CD4-positive, alpha-beta memory T cell (primary cell): Measurements from ENCODE around the gene FGD4. TPM values are rescaled to one million over a fixed set of nuclear protein-coding genes. Genes with fewer than 3 reads are reported as not detected.
"Not testable (repeated sequence)": the region's sequence is repeated elsewhere in the genome, so short reads cannot be mapped to it uniquely, and the experiment has no call there.

ENCODE experiments used
- CTCF ChIA-PET: fragments of 350-600 bp; sonication (Branson Sonifier 250); formaldehyde crosslinking; loops from one replicate; lab custom pipeline; 2021; ENCODE audit warnings: inconsistent platforms; ENCODE audit not compliant: partially characterized antibody; lab: Charles Lee
- POLR2A ChIA-PET: fragments of 350-600 bp; sonication (Branson Sonifier 250); formaldehyde crosslinking; loops from one replicate; lab custom pipeline; 2021; ENCODE audit not compliant: partially characterized antibody; lab: Charles Lee
- DNase-seq, 5 donors: peaks; one replicate each; pipeline versions ENCODE4 v3.0.0 to v3.0.0-alpha.2; 2020 to 2022; ENCODE audit warnings: mixed read lengths in 1 of 5
- H3K27ac ChIP-seq: one replicate; pipeline ENCODE4 v1.7.0; 2013; ENCODE audit warnings: low read depth, low read length
- H3K27me3 ChIP-seq: 2 replicates; pipeline ENCODE4 v1.7.0; 2013; ENCODE audit warnings: mild to moderate bottlenecking, low read length, moderate library complexity; ENCODE audit not compliant: insufficient read depth
- H3K36me3 ChIP-seq: 2 replicates; pipeline ENCODE4 v1.7.0; 2013; ENCODE audit warnings: mild to moderate bottlenecking, low read length, moderate library complexity; ENCODE audit not compliant: insufficient read depth
- H3K4me1 ChIP-seq: 2 replicates; pipeline ENCODE4 v1.7.0; 2013; ENCODE audit warnings: mild to moderate bottlenecking, low read length, moderate library complexity; ENCODE audit not compliant: insufficient read depth
- H3K4me3 ChIP-seq, 2 donors: one replicate each; pipeline ENCODE4 v1.7.0; 2013; ENCODE audit warnings: low read length in 2 of 2, mild to moderate bottlenecking in 1 of 2
- H3K9me3 ChIP-seq, 2 donors: one replicate each; pipeline ENCODE4 v1.7.0; 2013; ENCODE audit warnings: low read length in 2 of 2, control low read depth in 1 of 2; ENCODE audit not compliant: control insufficient read depth in 1 of 2
- H3K27ac Mint-ChIP-seq, 7 donors: one replicate each; pipeline ENCODE4 v1.8.0; 2020 to 2021; ENCODE audit warnings: mixed read lengths in 7 of 7, mild to moderate bottlenecking in 6 of 7, inconsistent platforms in 3 of 7, moderate library complexity in 3 of 7
- H3K27me3 Mint-ChIP-seq, 2 donors: one replicate each; pipeline ENCODE4 v1.8.0; 2020 to 2021; ENCODE audit warnings: mixed read lengths in 2 of 2
- H3K36me3 Mint-ChIP-seq, 2 donors: one replicate each; pipeline ENCODE4 v1.8.0; 2020 to 2021; ENCODE audit warnings: mixed read lengths in 2 of 2, inconsistent platforms in 1 of 2, mild to moderate bottlenecking in 1 of 2
- H3K4me1 Mint-ChIP-seq, 4 donors: one replicate each; pipeline ENCODE4 v1.8.0; 2020 to 2021; ENCODE audit warnings: mixed read lengths in 4 of 4, mild to moderate bottlenecking in 1 of 4
- H3K4me3 Mint-ChIP-seq, 8 donors: one replicate each; pipeline ENCODE4 v1.8.0; 2020 to 2021; ENCODE audit warnings: mixed read lengths in 8 of 8, mild to moderate bottlenecking in 7 of 8, moderate library complexity in 6 of 8, inconsistent platforms in 3 of 8
- H3K9me3 Mint-ChIP-seq, 8 donors: one replicate each; pipeline ENCODE4 v1.8.0; 2020 to 2021; ENCODE audit warnings: mixed read lengths in 8 of 8, mild to moderate bottlenecking in 5 of 8, inconsistent platforms in 3 of 8, moderate library complexity in 1 of 8
- intact Hi-C: fragments of 100-400 bp; cut with micrococcal nuclease; formaldehyde crosslinking; loops from one replicate; pipeline ENCODE4 v1.15.1; 2023
- polyA plus RNA-seq, 2 donors: library from polyadenylated mRNA; unstranded; fragments of 300-500 nt; fragmentation: Illumina TruSeq; gene quantifications; one replicate each; pipeline ENCODE4 v1.2.3, GENCODE V29; 2021
- total RNA-seq, 2 experiments: library from RNA; stranded (reverse); gene quantifications; one replicate each; pipeline ENCODE4 v1.2.3, GENCODE V29; 2021

Gene FGD4
- total and polyA plus RNA-seq, 4 experiments from 2014 or later = 0.23 to 0.47 (median 0.34) TPM; not detected in 1

DNA sequence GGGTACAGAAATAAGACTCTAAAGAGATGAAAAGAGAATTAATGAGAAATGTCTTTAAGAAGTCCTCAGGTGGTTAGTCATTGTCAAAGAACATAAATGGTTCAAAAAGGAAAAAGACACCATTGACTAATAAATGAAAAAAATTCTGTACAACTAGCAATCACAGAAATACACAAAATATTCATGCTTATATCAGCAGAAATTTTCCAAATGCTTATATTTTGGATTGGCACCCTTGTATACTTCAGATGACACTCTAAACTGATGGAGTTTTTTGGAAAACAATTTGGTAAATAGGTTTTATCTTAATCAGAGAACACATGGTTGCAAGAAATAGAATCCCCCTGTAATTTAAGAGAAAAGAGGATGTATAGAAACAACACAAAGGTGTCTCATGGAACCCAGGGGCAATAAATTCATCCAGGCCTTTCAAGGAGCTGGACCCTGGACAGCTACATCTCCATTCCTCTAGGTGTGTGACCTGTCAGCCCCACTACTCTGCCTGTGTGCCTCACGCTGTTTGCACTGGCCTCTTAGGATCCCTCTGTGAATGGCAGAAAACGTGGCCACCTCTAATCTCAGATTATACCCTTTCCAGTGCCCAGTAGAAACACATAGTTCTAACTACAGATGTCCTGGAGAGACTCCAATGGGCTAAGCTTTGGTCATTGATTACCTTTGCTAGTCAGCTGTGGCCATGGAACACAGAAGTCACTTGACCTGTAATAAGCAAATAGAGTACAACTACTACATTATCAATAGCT, 110.2 kb downstream of the FGD4 start:
- Mint-ChIP-seq H3K4me3 (no peak overlapping the region), H3K27ac (no peak overlapping the region), H3K4me1 (no peaks in the 10 kb centered on the region), H3K9me3 (no peaks in the 10 kb centered on the region), H3K36me3 (no peaks in the 10 kb centered on the region), H3K27me3 (peaks cover 5 to 17% of the 10 kb centered on the region in 2 donors)
- Histone ChIP-seq H3K27ac (no peak overlapping the region), H3K36me3 (no peaks in the 10 kb centered on the region), H3K4me3 (no peak overlapping the region), H3K9me3 (no peaks in the 10 kb centered on the region), H3K27me3 (peaks cover 3% of the 10 kb centered on the region), H3K4me1 (no peaks in the 10 kb centered on the region)
- DNase-seq = no peak
- intact Hi-C loops = no loop called here
- POLR2A ChIA-PET = no interaction called here
- CTCF ChIA-PET = no interaction called here

DNA sequence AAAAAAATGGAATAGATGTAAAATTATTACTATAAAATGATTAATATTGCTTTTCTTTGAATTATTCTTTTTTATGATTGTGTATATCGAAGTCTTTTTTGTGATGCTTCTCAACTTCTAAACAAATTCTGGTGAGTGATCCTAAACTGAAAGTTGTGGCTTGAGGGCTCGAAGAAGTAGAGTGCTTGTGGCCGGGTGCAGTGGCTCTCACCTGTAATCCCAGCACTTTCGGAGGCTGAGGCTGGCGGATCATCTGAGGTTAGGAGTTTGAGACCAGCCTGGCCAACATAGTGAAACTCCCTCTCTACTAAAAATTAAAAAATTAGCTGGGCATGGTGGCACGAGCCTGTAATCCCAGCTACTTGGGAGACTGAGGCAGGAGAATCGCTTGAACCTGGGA, 112.6 kb downstream of the FGD4 start:
- intact Hi-C loops = not testable (repeated sequence)

DNA sequence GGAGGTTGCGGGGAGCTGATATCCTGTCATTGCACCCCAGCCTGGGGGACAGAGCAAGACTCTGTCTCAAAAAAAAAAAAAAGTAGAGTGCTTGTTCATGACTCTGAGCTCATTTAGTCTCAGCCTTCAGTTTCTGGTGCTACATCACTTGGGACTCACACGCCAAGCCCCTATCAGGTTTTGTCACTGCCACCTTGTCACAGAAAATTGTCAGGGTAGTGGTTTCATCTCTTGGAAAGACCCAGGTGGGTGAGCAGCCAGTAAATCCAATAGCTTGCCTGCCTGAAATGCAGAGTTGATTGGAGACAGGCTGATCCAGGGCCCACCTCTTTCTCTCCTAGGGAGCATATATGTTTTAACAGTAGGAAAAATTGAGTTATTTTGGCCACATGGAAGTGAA, 113.0 kb downstream of the FGD4 start:
- Mint-ChIP-seq H3K9me3 (no peaks in the 10 kb centered on the region), H3K4me1 (no peaks in the 10 kb centered on the region), H3K27ac (no peak overlapping the region), H3K4me3 (no peak overlapping the region), H3K27me3 (peaks cover 5 to 14% of the 10 kb centered on the region in 2 donors), H3K36me3 (no peaks in the 10 kb centered on the region)
- Histone ChIP-seq H3K27me3 (peaks cover 3% of the 10 kb centered on the region), H3K9me3 (no peaks in the 10 kb centered on the region), H3K4me3 (no peak overlapping the region), H3K27ac (no peak overlapping the region), H3K36me3 (no peaks in the 10 kb centered on the region), H3K4me1 (no peaks in the 10 kb centered on the region)
- no peak for DNase-seq
- ChIA-PET CTCF (no interaction called here), POLR2A (no interaction called here)
- intact Hi-C loops = no loop called here

More for the DNA sequence above, 112.6 kb downstream of the FGD4 start:
- H3K27me3 Mint-ChIP-seq = peaks cover 5 to 17% of the 10 kb centered on the region in 2 donors
- DNase-seq, H3K27ac Mint-ChIP-seq, H3K4me3 Mint-ChIP-seq, H3K9me3 Mint-ChIP-seq, H3K4me3 ChIP-seq, H3K4me1 Mint-ChIP-seq, CTCF ChIA-PET, H3K27me3 ChIP-seq, H3K36me3 ChIP-seq, H3K27ac ChIP-seq, POLR2A ChIA-PET, H3K9me3 ChIP-seq, H3K4me1 ChIP-seq, H3K36me3 Mint-ChIP-seq: not testable (repeated sequence)

DNA sequence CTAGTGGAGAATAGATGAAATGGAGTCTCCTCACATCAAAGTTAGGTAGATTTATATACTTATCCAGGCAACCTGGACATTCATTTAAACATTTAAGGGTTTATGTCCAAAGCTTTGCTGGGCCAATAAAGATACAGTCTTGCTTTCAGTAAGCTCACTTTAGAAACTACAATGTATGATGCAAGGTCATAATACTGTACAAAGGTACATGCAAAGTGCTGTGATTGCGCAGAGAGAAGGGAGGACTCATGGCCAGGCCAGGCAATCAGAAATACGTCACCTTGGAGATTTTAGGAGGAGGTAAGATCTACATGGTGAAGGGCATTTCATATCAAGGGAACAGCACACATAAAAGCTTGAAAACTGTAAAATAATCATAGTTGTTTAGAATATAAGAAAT, 113.6 kb downstream of the FGD4 start:
- Mint-ChIP-seq H3K27ac (no peak overlapping the region), H3K36me3 (no peaks in the 10 kb centered on the region), H3K4me3 (no peak overlapping the region), H3K27me3 (peaks cover 6 to 14% of the 10 kb centered on the region in 2 donors), H3K4me1 (no peaks in the 10 kb centered on the region), H3K9me3 (no peaks in the 10 kb centered on the region)
- no peak for DNase-seq
- Histone ChIP-seq H3K4me3 (no peak overlapping the region), H3K27me3 (peaks cover 3% of the 10 kb centered on the region), H3K4me1 (no peaks in the 10 kb centered on the region), H3K9me3 (no peaks in the 10 kb centered on the region), H3K36me3 (no peaks in the 10 kb centered on the region), H3K27ac (no peak overlapping the region)
- ChIA-PET CTCF (no interaction called here), POLR2A (no interaction called here)
- intact Hi-C loops = no loop called here

DNA sequence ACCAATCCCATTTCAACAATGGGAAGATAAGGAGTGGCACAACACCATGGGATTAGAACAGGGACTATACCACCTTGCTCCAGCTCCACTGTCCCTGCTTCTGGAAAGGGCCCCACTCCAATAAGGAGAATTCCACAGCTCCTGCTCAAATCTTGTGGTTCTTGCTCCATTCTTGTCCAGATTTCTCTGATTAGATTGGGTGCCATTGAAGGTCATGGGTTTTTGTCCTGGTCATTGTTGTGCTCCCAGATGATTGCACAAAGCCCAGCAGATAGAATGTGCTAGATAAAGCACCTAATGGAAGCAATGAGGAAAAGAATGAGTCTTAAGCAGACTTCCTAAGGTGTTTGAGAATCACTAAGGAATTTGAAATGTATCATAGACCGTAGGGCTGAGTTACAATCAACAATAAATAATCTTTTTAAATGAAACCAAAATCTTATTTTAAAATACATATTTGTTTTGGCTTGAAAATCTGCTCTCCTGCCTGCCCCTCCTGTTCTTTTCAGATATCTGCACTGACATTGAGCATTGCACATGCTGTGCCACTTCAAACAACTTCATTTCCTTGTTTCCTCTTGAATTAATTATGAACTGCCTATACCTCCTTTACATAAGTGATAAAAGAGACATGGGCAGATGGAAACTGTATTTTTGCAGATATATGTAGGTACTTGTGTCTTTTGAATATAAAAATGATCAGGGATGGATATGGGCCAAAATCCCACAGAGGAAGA, 115.9 kb downstream of the FGD4 start:
- Histone ChIP-seq H3K4me1 (no peaks in the 10 kb centered on the region), H3K9me3 (no peaks in the 10 kb centered on the region), H3K4me3 (no peak overlapping the region), H3K27me3 (peaks cover 3% of the 10 kb centered on the region), H3K27ac (no peak overlapping the region), H3K36me3 (no peaks in the 10 kb centered on the region)
- DNase-seq = no peak
- POLR2A ChIA-PET = interaction anchor here (1.0 kb wide), 1 partner anchor 20 kb away, joined by 4 read pairs; no protein-coding TSS in a partner anchor
- Mint-ChIP-seq H3K36me3 (no peaks in the 10 kb centered on the region), H3K9me3 (no peaks in the 10 kb centered on the region), H3K27me3 (peaks cover 9 to 10% of the 10 kb centered on the region in 2 donors), H3K4me3 (no peak overlapping the region), H3K27ac (no peak overlapping the region), H3K4me1 (no peaks in the 10 kb centered on the region)
- intact Hi-C loops = no loop called here
- CTCF ChIA-PET = no interaction called here

DNA sequence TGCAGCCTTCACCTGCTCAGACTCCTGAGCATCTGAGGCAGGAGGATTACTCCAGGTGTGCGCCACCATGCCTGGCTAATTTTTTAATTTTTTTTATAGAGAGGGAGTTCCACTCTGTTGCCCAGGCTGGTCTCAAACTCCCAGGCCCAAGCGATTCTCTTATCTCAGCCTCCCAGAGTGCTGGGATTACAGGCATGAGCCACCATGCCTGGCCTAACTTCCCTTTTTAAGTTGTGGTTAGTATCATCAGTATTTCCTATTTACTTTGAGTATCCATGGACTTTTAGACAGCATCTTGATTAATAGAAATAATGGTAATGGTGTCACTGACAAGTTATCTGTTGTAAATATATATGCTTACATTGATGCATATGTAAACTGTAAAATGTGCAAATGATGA, 116.9 kb downstream of the FGD4 start:
- Mint-ChIP-seq H3K27ac (no peak overlapping the region), H3K27me3 (peaks cover 5 to 7% of the 10 kb centered on the region in 2 donors), H3K9me3 (no peaks in the 10 kb centered on the region), H3K4me3 (no peak overlapping the region), H3K4me1 (no peaks in the 10 kb centered on the region), H3K36me3 (no peaks in the 10 kb centered on the region)
- no peak for DNase-seq
- H3K36me3 ChIP-seq = no peaks in the 10 kb centered on the region
- no peak overlapping the region for H3K27ac ChIP-seq
- ChIA-PET CTCF (no interaction called here), POLR2A (no interaction called here)
- no peak overlapping the region for H3K4me3 ChIP-seq
- no peaks in the 10 kb centered on the region for H3K4me1 ChIP-seq
- intact Hi-C loops = no loop called here
- peaks cover 3% of the 10 kb centered on the region for H3K27me3 ChIP-seq
- no peaks in the 10 kb centered on the region for H3K9me3 ChIP-seq

DNA sequence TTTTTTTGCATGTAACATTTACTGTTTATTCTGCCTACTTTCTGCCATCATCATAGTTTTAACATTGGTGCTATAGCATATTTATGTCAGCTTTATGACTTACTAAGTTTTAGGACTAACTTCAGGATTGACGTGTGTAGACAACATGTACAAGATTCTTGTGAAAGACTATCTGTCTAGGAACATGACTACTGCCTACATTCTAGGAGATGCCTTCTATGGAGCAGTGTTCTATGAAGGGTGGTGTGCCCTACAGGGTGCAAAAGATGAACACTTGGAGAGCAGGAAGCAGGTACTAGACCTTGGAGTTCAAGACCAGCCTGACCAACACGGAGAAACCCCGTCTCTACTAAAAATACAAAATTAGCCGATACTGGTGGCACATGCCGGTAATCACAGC, 118.6 kb downstream of the FGD4 start:
- Histone ChIP-seq H3K4me3 (no peak overlapping the region), H3K4me1 (no peaks in the 10 kb centered on the region), H3K36me3 (no peaks in the 10 kb centered on the region), H3K9me3 (no peaks in the 10 kb centered on the region), H3K27me3 (peaks cover 3% of the 10 kb centered on the region), H3K27ac (no peak overlapping the region)
- no peak for DNase-seq
- Mint-ChIP-seq H3K4me1 (no peaks in the 10 kb centered on the region), H3K9me3 (no peaks in the 10 kb centered on the region), H3K36me3 (no peaks in the 10 kb centered on the region), H3K27me3 (peaks cover 7 to 9% of the 10 kb centered on the region in 2 donors), H3K27ac (no peak overlapping the region), H3K4me3 (no peak overlapping the region)
- ChIA-PET CTCF (interaction anchor here (1.7 kb wide), 1 partner anchor 139 kb away, joined by 3 read pairs; no protein-coding TSS in a partner anchor), POLR2A (no interaction called here)
- intact Hi-C loops = no loop called here
